Lung (tissue), 12 donors: ENCODE results near the gene AOAH. TPM values are rescaled to one million over a fixed set of nuclear protein-coding genes. Genes with fewer than 3 reads are reported as not detected.

Experiments
- ATAC-seq: fragments of 200-7000 bp; cut with Tn5 transposase; one replicate; pipeline ENCODE4 v1.9.1; 2020; ENCODE audit warnings: moderate number of reproducible peaks; ENCODE audit not compliant: insufficient read depth, low FRiP score
- DNase-seq, 3 donors: peaks; one replicate each; pipeline ENCODE4 v3.0.0-alpha.2; 2013 to 2017
- H3K27ac ChIP-seq, 2 donors: one replicate each; pipeline ENCODE4 v1.5.1; 2013; ENCODE audit warnings: mild to moderate bottlenecking in 2 of 2, moderate library complexity in 2 of 2, control low read depth in 1 of 2, inconsistent platforms in 1 of 2, low read depth in 1 of 2, low read length in 1 of 2
- H3K27me3 ChIP-seq, 3 donors: one replicate each; pipeline ENCODE4 v1.5.1; 2013; ENCODE audit warnings: low read length in 2 of 3; ENCODE audit not compliant: control insufficient read depth in 3 of 3, insufficient read depth in 3 of 3
- H3K36me3 ChIP-seq, 4 donors: one replicate each; pipeline ENCODE4 v1.5.1; 2013; ENCODE audit warnings: low read length in 4 of 4, mild to moderate bottlenecking in 1 of 4, moderate library complexity in 1 of 4; ENCODE audit not compliant: control insufficient read depth in 4 of 4, insufficient read depth in 4 of 4
- H3K4me1 ChIP-seq, 5 donors: one replicate each; pipeline ENCODE4 v1.5.1; 2013; ENCODE audit warnings: low read length in 5 of 5, mild to moderate bottlenecking in 2 of 5, moderate library complexity in 1 of 5; ENCODE audit not compliant: control insufficient read depth in 5 of 5, insufficient read depth in 5 of 5
- H3K4me3 ChIP-seq: one replicate; pipeline ENCODE4 v1.5.1; 2013; ENCODE audit warnings: mild to moderate bottlenecking, control low read depth, moderate library complexity
- H3K9ac ChIP-seq, 2 donors: one replicate each; pipeline ENCODE4 v1.5.1; 2013; ENCODE audit warnings: low read length in 2 of 2, control low read depth in 1 of 2; ENCODE audit not compliant: insufficient read depth in 1 of 2
- H3K9me3 ChIP-seq, 4 donors: one replicate each; pipeline ENCODE4 v1.5.1; 2013; ENCODE audit warnings: low read length in 3 of 4, mild to moderate bottlenecking in 1 of 4, moderate library complexity in 1 of 4; ENCODE audit not compliant: control insufficient read depth in 4 of 4, insufficient read depth in 3 of 4
- WGBS, 2 donors: extraction: QIAGEN DNeasy Blood & Tissue Kit; methylation state at CpG; one replicate each; pipeline ENCODE4 v1.1.7; 2013; 5-methylcytosine and 5-hydroxymethylcytosine counted together
- polyA plus RNA-seq, 2 donors: library from polyadenylated mRNA; stranded (reverse); fragments of 200-250 nt; gene quantifications; one replicate each; pipeline ENCODE4 v1.2.1, GENCODE V29; 2013
- total RNA-seq, 2 donors: library from RNA; depleted of rRNA in 1 of 2; stranded (reverse); fragments of >200 nt in 1 of 2; gene quantifications; one replicate each; pipeline ENCODE4 v1.2.1, GENCODE V29; 2014 to 2021
- TF ChIP-seq, protein P1 (sequence below): IDR thresholded peaks from 2 replicates; pipeline ENCODE4 v1.5.1; 2012; ENCODE audit warnings: mild to moderate bottlenecking; ENCODE audit errors: control extremely low read depth, extremely low read depth
- donor health status: control.
- donor health status: control.
- donor health status: Bipolar disorder and iron deficiency.
- donor health status: healthy.
- donor health status: DM: yes; HTN: yes; CAD: no.

The AOAH gene
- total and polyA plus RNA-seq, 4 donors: 4.7 to 36.4 (median 29.0) TPM

GRCh38 chr7:36653663-36654355 lies 70.5 kb downstream of the AOAH start:
- Histone ChIP-seq H3K27ac (no peak overlapping the region), H3K27me3 (no peaks in the 10 kb centered on the region), H3K9ac (no peak overlapping the region), H3K4me1 (no peaks in the 10 kb centered on the region), H3K36me3 (no peaks in the 10 kb centered on the region), H3K9me3 (no peaks in the 10 kb centered on the region), H3K4me3 (no peak overlapping the region)
- ATAC-seq (no peak), DNase-seq (no peak)
- TF ChIP-seq, protein P1, sequence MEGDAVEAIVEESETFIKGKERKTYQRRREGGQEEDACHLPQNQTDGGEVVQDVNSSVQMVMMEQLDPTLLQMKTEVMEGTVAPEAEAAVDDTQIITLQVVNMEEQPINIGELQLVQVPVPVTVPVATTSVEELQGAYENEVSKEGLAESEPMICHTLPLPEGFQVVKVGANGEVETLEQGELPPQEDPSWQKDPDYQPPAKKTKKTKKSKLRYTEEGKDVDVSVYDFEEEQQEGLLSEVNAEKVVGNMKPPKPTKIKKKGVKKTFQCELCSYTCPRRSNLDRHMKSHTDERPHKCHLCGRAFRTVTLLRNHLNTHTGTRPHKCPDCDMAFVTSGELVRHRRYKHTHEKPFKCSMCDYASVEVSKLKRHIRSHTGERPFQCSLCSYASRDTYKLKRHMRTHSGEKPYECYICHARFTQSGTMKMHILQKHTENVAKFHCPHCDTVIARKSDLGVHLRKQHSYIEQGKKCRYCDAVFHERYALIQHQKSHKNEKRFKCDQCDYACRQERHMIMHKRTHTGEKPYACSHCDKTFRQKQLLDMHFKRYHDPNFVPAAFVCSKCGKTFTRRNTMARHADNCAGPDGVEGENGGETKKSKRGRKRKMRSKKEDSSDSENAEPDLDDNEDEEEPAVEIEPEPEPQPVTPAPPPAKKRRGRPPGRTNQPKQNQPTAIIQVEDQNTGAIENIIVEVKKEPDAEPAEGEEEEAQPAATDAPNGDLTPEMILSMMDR: no peak
- 80 to 86% methylated on average over 11 of the region's 11 CpGs for WGBS, 2 donors

DNA sequence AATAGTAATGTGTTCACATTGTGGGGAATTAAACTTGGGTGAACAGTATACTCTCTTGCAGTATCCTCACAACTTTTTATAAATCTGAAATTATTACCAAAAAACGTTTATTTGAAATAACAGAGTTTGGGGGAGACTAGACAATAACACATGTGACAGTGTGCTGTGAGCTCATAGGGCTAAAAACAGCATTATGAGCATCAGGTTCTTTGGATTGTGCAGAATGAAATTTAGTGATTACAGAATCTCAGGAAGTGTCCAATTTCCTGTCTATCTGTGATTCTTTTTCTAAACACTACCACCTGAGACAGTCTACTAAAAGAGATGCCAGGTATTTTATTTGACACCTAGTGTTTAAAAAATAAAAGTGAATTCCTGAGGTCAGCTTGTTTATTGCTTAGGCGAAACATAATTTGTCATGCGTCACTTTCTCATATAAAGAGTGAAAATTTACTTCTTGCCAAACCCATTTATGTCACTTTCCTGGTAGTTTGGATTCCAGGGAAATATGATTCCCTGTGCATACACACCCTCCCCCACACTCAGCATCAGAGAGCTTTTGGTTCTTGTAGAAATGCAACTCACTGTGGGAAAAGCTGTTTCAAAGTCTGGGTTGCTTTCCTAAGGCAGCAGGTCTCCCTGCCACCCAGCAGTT lies 71.2 kb downstream of the AOAH start:
- no peaks in the 10 kb centered on the region for H3K4me1 ChIP-seq
- no peak overlapping the region for H3K9ac ChIP-seq
- no peaks in the 10 kb centered on the region for H3K27me3 ChIP-seq
- no peak overlapping the region for H3K4me3 ChIP-seq
- no peaks in the 10 kb centered on the region for H3K36me3 ChIP-seq
- TF ChIP-seq, protein P1: no peak
- no peak for ATAC-seq
- 56 to 75% methylated on average over 3 of the region's 3 CpGs for WGBS, 2 donors
- no peaks in the 10 kb centered on the region for H3K9me3 ChIP-seq
- H3K27ac ChIP-seq: no peak overlapping the region
- peak in 2 of 3 donors; percentile 23 to 45 for DNase-seq

- DNase-seq (no peak), ATAC-seq (no peak)
- H3K4me1 ChIP-seq: no peaks in the 10 kb centered on the region
- H3K36me3 ChIP-seq: no peaks in the 10 kb centered on the region
- H3K27ac ChIP-seq: no peak overlapping the region
- TF ChIP-seq, protein P1: no peak
- no peak overlapping the region for H3K9ac ChIP-seq
- H3K27me3 ChIP-seq: no peaks in the 10 kb centered on the region
- no peaks in the 10 kb centered on the region for H3K9me3 ChIP-seq
- H3K4me3 ChIP-seq: no peak overlapping the region
- WGBS, 2 donors: 80 to 92% methylated on average over 5 of the region's 5 CpGs
These were observed 71.9 kb downstream of the AOAH start for GRCh38 chr7:36652431-36652830.
